Stimulated activated CD8-positive, alpha-beta memory T cell treated with anti-CD3 and anti-CD28 coated beads, Interleukin-15, amount 100 ng/mL, for 24 hours (primary cell): ENCODE measurements around the gene TBL2.
"Not testable (repeated sequence)": the region's sequence is repeated elsewhere in the genome, so short reads cannot be mapped to it uniquely, and the experiment has no call there.

Experiments used
- DNase-seq: peaks from one replicate; pipeline ENCODE4 v3.0.0-alpha.2; 2020; ENCODE audit warnings: low read depth

Gene TBL2

DNA sequence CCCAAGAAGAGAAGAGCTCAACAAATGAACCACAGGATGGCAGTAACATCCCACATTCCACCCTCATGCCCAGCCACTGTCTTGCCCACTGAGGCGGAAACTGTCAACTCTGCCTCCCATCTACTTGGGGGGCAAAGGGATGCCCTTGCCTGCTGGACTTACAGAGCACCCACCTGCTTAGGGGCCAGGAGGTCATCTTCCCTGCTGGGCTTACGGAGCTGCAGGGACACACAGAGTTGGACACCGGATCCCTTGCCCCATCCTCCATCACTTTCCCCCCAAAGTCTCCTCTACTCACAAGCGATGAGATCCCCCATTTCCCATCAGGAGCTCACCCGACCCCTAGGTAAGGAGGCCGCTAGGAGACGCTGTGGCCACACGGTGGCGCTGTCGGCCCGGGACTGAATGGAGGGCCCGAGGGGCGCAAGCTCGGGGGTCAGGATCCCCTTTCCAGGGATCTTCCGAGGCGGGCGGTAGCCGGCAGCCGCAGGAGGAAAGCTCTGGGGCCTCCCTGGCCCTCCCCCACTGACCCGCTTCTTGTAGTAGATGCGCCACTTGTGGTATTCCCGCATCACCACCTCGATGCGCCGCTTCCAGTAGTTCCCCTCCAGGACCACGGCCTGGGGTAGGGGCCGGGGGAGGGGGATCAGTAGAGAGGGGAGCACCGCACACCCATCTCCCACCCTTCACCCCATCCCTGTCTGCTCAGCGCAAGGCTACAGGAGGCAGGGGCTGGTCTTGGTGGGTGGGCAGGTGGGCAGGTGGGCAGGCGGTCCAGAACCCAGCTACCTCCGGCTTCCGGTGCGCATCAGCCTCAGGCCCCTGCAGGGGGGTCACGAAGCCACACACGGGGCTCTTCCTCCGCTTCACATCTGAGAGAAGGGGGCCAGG is 28.7 kb upstream of the TBL2 start:
- DNase-seq = peak; percentile 62

DNA sequence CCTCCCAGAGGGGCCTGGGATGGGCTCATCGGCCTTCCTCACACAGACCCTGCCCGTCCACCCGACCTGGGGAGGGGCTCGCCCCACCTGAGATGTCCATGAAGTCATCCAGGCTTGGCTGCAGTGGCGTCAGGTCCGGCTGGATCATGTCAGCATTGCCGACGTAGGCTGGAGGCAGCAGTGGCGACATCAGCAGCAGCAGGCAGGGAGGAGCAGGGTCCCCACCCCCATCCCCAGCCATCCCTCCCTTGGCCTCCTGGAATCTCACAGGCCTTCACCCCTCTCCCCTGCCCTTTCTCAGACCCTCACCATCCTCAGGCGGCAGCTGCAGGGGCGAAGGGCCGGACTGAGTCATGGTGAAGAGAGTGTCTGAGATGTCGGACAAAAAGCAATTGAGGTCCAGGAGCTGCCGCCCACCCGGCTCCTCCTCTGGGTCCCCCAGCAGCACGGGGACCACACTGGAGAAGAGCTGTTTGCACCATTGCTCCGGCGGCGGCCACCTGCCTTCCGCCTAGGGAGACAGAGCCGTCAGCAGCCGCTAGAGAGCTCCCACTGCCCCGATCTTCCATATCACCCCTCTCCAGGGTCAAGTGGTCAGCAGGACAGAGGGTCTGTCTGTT is 27.3 kb upstream of the TBL2 start:
- DNase-seq = no peak

DNA sequence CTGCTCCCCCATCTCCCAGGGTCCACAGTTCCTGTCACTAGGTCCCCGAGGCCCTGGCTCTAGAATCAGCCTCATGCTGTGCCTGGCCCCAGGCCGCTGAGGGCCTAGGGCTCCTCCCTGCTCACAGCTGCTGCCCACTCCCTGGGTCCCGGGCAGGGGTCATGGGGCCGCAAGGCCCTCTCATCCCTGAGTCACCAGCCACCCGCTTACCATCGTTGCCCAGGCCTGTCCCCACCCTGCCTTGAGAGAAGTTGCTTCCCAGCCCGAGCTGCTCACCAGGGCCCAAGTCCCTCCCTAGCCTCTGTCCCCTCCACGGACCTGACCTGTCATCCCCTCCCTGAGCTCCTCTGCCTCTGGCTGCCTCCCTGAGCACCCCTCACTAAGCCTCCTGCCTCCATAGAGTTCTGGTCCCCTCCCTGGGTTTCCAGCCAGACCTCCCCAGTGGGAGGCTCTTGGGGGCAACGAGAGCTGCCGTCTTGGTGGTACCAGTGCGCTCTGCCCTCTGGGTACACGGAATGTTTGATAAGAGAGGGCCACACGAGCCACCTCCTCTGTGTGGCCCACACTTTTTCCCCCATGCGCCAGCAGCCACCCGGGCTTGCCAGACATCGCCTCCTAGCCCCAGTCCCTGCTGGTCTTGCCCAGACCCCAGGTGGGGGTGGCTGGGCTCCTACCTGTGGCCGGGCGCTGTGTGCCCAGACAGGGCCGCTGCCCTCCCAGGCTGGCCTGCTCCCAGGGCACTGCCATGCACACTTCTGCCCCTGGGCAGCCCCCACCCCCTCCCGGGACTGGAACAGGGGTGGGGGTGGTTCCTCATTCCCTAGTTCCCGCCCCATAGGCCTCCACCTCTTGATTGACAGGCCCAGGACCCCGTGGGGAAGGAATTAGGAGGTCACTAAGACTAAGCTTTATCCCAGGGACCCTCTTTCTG is 24.6 kb upstream of the TBL2 start:
- DNase-seq = no peak

DNA sequence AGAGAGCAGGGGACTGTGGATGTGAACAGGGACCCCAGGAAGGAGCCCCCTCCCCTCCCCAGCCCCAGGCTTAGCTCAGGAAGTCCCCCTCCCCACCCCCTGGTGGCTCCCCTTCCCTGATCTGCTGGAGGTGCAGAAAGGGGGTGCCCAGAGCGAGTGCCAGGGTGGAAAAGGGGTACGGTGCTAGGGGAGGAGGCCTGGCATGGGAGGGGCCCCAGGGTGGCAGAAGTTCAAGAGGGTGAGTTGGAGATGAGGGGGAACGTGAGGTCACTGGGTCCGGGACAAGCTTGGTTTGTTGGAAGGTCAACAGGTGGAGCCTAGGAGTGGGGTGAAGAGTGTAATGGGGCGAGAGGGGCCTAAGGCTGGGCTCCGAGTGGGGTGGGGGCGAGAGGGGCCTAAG is 21.5 kb upstream of the TBL2 start:
- no peak for DNase-seq

DNA sequence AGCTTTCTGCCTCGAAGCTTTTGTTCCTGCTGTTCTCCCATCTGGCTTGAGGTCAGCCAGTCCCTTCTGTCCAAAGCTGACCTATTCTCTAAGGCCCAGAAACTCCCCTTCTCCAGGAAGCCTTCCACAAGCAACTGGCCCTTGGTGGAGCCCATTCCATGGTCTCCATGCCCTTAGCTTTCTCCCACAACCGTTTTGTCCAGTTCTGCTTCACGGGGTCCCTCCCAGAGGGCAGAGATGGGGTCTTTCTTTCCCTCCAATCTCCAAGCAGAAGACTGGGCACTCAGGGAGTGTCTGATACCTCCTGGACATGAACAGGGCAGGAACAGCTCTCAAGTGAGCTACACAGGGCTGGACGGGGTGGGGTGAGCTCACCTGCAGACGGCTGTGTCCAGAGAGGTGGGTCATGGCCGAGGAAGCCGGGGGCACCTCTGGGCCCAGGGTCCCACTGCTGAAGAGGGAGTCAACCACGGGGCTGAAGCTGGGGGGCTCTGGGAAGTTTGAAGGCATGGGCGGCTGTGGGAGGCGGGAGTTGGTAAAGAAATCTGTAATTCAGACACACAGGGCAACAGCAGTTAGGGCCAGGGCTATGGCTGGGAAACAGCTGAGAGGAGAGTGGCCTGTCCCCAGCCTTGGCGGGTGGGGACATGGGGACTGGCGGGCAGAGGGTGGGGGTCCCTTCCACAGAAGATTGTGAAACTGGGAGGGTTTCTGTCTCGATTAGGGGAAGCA is 20.9 kb upstream of the TBL2 start:
- no peak for DNase-seq

DNA sequence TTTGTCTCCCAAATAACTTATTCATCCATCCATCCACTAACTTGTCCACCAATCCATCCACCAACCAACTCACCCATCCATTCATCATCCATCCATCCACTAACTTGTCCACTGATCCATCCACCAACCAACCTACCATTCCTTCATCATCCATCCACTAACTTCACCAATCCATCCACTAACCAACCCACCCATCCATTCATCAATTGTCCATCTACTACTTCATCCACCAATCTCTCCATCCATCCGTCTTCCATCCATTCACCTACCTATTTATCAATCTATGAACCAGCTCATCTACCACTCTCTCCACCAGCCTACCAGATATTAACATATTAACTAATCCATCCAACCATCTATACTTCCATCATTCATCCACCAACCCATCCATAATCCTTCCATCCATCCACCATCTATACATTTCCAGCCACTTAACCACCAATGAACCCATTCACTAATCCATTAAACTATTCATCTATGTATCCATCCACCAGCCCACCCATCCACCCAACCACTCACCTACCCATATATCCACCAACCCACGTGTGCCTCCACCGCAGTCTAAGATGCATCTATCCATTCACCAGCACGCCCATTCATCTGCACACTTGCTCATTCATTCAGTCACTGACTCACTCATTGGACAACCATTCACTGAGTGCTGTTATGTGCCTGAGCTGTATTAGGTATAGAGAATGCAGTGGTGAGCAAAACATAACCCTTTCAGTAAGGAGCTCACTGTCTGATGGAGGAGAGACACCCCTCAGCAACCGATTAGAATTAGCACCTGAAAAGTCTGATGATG is 19.8 kb upstream of the TBL2 start:
- DNase-seq = no peak

DNA sequence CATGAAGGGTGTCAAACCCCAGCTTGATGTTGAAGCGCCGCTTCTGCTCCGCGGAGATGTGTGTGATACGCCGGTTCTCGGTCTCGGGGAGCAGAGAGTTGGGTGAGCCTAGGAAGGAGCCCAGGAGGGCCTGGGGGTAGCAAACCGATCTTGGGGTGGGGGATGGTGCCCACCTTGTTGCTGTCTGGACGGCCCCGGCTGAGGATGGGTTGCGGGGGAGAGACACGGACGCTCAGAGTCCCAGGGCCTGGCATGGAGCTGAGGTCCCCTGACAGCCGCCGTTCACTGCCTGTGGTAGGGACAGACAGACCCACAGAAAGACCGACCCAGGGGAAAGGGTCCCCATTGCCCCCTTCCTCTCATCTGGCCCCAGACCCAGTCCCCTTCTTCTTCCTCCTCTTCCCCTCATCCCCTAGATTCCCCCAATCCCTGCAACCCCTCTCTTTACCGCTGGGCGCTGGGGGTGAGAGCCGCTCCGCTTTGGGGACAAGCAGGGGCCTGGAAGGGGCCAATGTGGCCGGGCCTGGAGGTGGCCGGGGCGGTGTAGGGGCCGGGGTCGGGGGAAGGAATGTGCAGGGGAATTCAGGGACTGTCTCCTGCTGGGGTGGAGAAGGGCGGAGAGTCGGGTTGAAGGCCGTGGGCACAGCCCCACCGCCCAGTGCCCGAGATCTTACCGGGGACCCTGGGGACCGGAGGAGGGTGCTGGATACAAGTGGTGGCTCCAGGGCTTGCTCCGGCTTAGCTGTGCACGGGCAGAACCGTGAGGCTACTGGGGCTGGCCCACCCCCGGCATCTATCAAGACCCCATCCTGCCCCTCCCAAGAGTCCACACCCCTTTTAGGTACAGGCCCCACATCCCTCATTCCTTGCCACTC is 18.0 kb upstream of the TBL2 start:
- DNase-seq = no peak

DNA sequence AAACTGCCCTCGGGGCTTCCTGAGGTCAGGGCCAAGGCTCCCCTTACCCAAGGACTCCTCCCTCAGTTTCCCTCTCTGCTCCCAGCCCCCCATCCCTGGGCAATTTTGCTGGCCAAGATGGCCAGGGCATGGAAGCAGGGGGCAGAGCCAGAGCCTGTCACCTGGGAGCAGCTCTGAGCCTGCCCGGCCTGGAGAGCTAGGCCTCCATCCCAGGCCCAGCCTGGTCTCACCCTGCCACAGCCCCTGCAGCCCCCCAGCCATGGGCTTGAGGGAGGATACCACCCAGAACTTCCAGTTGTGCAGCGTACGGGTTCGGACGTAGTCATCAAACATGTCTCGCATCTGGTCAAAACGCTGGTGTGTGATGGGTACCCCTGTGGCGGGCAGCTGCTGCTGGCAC is 17.0 kb upstream of the TBL2 start:
- no peak for DNase-seq

DNA sequence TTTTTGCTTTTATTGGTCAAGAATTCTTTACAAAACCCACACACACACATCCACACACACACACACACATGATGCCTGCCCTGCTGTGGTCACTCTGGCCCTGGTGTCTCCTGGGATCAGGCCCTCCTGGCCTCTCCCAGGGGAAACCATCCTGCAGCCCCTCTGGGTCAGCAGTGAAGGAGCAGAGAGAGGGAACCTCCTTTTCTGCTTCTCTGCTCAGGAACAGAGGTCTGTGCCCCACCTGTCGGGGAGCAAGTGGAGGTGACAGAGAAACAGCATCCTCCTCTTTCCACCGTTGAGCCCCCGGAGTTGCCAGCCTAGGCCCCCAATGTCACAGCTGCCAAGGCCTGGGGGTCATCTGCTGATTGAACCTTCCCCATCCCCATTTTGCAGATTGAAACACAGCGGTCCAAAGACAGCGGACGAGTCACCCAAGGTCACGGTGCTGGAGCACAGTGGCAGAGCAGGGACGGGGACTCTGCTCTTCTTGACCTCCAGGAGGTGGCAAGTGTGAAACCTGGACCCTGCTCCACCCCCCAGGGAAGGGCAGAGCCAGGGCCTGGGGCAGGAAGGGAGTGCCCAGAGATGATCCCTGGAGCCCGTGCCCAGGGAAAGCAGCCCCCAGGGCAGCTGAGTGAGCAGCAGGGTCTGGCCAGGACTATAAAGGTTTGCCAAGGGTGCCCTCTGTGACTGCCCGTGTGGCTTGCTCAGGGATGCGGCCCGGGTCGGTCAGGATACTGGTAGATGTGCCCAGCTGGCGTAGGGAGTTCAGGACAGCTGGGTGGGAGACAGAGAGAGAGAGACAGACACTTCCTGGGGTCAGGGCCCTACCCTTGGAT is 15.0 kb upstream of the TBL2 start:
- DNase-seq = no peak

DNA sequence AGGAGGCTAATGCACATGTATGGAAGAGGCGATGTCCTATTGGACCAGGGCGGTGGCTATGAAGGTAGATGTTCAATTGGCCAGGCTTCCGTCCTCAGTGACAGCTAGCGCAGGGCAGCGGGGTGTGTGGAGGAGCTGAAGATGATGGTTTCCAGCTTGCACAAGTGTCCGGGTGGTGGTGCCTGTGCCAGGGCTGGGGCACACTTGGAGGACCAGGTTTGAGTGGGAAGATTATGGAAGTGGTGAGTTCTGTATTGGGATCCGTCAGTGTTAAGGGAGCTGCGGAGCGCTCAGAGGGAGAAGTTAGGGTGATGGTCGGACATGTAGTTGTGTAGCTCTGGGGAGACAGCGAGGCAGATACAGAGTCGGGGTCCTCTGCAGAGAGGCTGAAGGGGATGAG is 8.5 kb upstream of the TBL2 start:
- no peak for DNase-seq

DNA sequence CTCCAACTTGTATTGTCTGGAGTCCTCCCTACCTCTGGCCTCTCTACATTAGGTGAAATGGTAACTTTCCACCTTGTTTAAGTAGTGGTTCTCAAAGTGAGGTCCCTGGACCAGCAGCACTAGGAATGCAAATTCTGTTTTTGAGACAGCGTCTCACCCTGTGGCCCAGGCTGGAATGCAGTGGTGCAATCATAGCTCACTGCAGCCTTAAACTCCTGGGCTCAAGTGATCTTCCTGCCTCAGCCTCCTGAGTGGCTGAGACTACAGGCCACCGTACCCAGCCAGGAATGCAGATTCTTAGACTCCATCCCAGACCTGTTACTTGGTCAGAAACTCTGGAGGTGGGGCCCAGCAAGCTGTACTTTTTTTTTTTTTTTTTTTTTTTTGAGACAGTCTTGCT is 6.8 kb upstream of the TBL2 start:
- no peak for DNase-seq

DNA sequence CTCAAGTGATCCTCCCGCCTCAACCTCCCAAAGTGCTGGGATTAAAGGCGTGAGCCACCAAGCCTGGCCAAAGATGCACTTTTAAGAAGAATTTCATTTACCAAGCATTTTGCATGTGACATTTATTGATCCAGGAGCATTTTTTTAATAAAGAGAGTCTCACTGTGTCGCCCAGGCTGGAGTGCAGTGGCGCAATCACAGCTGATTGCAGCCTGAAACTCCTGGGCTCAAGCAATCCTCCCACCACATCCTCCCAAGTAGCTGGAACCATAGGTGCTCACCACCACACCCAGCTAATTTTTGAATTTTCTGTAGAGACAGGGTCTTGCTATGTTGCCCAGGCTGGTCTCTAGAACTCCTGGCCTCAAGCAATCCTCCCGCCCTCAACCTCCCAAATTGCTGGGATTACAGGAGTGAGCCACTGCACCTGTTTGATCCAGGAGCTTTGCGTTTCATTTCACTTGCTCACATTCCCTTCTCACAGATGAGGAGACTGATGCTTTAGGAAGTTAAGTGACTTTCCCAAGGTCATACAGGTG is 4.4 kb upstream of the TBL2 start:
- DNase-seq = no peak

DNA sequence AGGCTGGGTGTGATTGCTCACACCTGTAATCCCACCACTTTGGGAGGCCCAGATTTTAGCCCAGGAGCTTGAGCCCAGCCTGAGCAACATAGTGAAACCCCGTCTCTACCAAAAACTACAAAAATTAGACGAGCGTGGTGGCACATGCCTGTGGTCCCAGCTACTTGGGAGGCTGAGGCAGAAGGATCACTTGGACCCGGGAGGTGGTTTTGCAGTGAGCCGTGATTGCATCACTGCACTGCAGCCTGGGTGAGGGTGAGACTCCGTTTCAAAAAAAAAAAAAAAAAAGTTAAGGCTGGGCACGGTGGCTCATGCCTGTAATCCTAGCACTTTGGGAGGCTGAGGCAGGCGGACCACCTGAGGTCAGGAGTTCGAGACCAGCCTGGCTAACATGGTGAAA is 2.6 kb upstream of the TBL2 start:
- DNase-seq = not testable (repeated sequence)

DNA sequence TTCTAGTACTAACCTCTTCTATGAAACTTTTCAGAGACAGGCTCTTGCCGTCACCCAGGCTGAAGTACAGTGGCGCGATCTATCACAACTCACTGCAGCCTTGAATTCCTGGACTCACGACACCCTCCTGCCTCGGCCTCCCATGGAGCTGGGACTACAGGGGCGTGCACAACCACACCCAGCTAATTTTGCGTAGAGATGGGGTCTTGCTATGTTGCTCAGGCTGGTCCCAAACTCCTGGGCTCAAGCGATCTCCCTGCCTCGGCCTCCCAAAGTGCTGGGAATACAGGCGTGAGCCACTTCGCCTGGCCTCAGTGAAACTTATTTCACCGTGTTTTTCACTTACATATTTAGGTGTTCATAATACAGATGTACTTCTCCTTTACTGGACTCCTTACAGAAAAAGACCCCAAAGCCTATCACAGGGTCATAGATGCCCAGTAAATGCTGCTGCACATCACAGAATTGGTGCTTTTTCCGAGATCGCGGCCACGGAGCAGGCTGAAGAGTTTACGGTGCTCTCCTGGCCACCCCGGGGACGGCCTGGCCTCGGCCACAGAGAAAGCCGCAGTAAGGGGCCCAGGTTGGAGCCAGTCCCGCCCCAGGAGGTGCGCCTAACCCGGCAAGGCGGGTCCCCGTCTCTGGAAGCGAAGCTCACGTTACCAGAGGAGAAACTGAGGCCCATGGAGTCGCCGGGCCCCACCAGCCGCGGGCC is 595 bp downstream of the TBL2 start:
- DNase-seq = no peak

DNA sequence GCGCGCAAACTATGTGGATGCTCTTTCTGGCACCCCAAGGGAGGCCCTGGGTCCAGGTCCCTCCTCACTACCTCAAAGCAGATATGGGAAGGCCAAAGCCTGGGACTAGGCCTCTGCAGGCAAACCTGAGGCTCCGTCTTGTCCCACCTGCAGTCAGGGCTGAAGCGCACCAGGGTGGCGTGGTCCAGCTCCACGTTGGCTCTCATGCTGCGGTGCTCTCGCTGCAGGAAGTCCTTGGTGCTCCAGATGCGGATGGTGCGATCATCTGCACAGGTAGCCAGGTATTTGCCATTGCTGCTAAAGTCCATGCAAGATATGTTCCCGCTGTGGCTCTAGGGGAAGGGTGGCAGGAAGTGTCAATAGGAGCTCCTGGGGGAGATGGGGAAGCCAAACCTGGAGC is 4.6 kb downstream of the TBL2 start:
- DNase-seq = no peak

DNA sequence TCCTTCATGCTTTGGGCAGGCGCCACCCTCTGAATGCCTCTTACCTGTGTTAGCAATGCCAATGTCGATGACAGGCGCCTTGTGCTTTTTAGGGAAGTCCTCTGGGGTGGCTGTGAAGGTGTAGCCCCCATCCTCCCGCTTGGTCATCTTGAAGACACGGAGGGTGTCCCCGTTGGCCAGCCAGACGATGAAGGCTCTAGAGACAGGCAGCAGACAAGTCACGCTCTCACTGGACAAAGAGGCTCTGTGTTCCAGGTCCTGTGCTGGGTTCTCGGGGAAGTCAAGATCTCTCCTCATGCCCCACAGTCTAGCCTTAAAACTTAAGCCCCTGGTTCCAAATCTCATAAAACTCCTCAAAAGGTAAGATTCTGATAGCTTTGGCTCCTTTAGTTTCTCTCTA is 5.1 kb downstream of the TBL2 start:
- no peak for DNase-seq

DNA sequence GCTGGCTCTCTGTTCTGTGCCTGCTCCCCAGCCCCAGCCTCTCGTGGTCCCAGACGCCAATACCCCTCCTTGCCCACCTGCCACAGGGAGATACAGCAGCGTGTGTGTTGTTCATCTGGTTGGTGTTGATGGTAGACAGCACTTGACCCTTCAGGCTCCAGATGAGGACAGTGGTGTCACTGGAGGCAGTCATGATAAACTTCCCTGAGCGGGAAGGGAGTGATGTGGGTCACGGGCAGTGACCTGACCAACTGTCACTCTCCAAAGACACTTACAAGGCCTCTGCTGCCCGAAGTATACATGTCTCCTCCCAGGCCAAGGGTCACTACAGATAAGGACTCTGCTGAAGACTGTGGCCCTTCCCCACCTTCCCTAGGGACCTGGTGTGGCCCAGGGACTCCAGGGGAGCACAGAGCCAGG is 5.6 kb downstream of the TBL2 start:
- DNase-seq = no peak

DNA sequence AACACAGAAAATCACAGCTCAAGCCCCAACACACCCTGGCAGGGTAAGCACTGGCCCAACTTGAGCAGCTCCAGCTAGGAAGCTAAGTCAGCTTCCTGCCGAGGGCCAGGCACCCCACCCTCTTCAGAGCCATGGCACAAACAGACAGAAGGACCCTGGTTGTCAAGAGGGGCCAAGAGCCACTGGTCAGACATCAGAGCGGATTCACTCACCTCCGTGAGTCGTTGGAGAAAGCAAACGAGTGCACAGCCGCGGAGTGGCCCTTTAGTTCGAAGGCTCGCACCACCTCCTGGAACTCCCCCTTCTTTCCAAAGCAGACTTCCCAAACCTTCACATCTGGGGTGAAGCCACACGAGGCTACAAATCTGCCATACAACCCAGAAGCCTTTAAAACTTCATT is 7.4 kb downstream of the TBL2 start:
- no peak for DNase-seq
